ENCODE data around the gene BORCS5.

The BORCS5 gene

DNA sequence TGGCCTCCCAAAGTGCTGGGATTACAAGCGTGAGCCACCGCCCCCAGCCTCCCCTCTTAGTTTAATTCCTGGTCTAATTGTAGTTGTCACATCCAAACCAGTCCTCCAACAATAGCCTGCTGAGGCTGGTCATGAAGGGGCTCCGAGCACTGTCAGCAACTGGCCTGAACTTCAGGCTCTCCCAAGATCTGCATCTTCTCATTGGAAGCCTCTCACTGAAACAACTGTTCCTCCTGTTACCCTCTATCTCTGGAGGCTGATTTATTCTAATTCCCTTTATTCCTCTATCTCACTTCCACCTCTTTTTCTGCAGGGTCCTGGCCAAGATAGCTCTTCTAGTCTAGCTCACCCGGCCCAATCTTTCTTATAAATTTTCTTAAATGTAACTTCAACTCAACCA is 116.3 kb downstream of the BORCS5 start:
- TF ChIP-seq ZNF274 (IDR thresholded peaks at IDR 0.05; ENCODE audit: low read depth, low read length) (no peak), YY1 (IDR thresholded peaks at IDR 0.05; ENCODE audit: insufficient read depth, insufficient read length) (no peak), SUZ12 (IDR thresholded peaks at IDR 0.05; ENCODE audit: extremely low read depth, insufficient read depth, insufficient read length) (no peak)
- H3K4me1 ChIP-seq (ENCODE audit: insufficient read depth, insufficient read length), result no peaks in the 10 kb centered on the region
- peaks cover 47% of the 10 kb centered on the region for H3K36me3 ChIP-seq (ENCODE audit: insufficient read depth, insufficient read length, low read length)
- H3K4me3 ChIP-seq (ENCODE audit: insufficient read length, low read depth), result no peak overlapping the region
- no peak for DNase-seq (ENCODE audit: low read depth, low spot score)
- H3K27me3 ChIP-seq (ENCODE audit: insufficient read depth, insufficient read length), result no peaks in the 10 kb centered on the region
- H3K9ac ChIP-seq (ENCODE audit: insufficient read length, low read depth), result no peak overlapping the region
- H3K9me3 ChIP-seq (ENCODE audit: insufficient read depth, low read length), result no peaks in the 10 kb centered on the region; the same call in 1 of the 2 replicates

DNA sequence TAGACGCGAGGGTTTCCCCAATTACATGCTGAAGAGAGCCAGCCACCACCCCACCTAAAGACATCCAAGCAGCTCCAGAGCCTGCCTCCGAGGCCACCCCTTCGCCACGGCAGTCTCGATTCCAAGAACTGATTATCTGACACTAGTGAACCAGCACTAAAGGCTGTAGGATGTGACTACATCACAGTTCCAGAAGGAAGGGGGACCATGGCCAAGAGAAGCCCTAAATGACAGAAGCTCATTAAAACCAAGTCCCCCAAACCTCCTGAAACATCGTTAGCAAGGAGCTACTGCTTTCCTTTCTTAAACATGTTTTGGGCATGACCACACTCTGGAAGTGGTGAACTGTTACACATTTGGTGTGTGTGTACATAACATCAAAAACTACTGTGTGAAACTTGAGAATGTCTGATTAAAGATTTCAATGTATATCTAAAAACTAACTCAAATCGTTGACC is 117.6 kb downstream of the BORCS5 start:
- Histone ChIP-seq H3K4me3 (ENCODE audit: insufficient read length, low read depth) (no peak overlapping the region), H3K9ac (ENCODE audit: insufficient read length, low read depth) (no peak overlapping the region), H3K36me3 (ENCODE audit: insufficient read depth, insufficient read length, low read length) (peaks cover 60% of the 10 kb centered on the region), H3K4me1 (ENCODE audit: insufficient read depth, insufficient read length) (no peaks in the 10 kb centered on the region), H3K9me3 (ENCODE audit: insufficient read depth, low read length) (no peaks in the 10 kb centered on the region; the same call in 1 of the 2 replicates), H3K27me3 (ENCODE audit: insufficient read depth, insufficient read length) (no peaks in the 10 kb centered on the region)
- TF ChIP-seq ZNF274 (IDR thresholded peaks at IDR 0.05; ENCODE audit: low read depth, low read length), result no peak
- TF ChIP-seq YY1 (IDR thresholded peaks at IDR 0.05; ENCODE audit: insufficient read depth, insufficient read length), result no peak
- TF ChIP-seq SUZ12 (IDR thresholded peaks at IDR 0.05; ENCODE audit: extremely low read depth, insufficient read depth, insufficient read length), result no peak
- no peak for DNase-seq (ENCODE audit: low read depth, low spot score)

DNA sequence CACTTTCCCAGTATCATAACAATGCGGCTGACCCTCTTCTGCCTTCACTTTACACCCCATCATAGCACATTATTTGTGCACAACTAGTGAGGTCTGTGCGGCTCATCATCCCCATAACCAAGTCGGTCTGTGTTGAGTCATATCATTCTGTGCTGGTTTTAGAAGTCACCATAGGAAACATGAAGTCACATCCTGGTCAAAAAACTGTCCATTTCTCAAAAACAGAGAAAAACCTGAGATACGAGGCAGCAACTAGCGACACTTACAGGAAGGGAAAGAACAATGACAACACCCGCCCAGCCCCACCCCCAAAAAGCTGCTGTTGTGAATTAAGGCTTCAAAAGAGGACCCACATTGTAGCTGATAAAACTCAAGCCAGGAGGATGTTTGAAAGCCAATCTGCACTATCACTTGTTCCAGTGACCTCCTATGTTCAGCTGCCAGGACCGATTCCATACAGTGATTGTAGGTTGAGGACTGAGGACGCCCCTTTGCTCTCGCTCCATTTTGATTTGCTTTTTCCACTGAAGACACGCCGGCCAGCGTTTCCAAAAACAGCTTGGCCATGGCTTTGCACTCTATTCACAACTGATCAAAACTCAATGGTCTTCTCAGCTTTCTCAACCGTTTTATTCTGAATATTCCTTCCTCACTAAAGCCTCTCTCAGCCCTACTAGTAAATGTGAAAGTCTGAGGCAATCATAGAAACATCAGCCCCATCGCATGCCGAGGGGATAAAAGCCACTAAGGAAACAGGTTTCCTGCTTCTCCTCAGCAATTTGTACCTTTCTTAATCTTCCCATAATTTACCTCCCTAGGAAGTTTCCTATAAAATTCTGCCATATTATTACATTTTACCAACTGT is 118.3 kb downstream of the BORCS5 start:
- no peak for DNase-seq (ENCODE audit: low read depth, low spot score)
- H3K27me3 ChIP-seq (ENCODE audit: insufficient read depth, insufficient read length), result no peaks in the 10 kb centered on the region
- H3K4me3 ChIP-seq (ENCODE audit: insufficient read length, low read depth), result no peak overlapping the region
- no peak for TF ChIP-seq ZNF274 (IDR thresholded peaks at IDR 0.05; ENCODE audit: low read depth, low read length)
- TF ChIP-seq YY1 (IDR thresholded peaks at IDR 0.05; ENCODE audit: insufficient read depth, insufficient read length), result no peak
- no peak for TF ChIP-seq SUZ12 (IDR thresholded peaks at IDR 0.05; ENCODE audit: extremely low read depth, insufficient read depth, insufficient read length)
- H3K36me3 ChIP-seq (ENCODE audit: insufficient read depth, insufficient read length, low read length), result peaks cover 67% of the 10 kb centered on the region
- no peaks in the 10 kb centered on the region; the same call in 1 of the 2 replicates for H3K9me3 ChIP-seq (ENCODE audit: insufficient read depth, low read length)
- no peaks in the 10 kb centered on the region for H3K4me1 ChIP-seq (ENCODE audit: insufficient read depth, insufficient read length)
- H3K9ac ChIP-seq (ENCODE audit: insufficient read length, low read depth), result no peak overlapping the region

DNA sequence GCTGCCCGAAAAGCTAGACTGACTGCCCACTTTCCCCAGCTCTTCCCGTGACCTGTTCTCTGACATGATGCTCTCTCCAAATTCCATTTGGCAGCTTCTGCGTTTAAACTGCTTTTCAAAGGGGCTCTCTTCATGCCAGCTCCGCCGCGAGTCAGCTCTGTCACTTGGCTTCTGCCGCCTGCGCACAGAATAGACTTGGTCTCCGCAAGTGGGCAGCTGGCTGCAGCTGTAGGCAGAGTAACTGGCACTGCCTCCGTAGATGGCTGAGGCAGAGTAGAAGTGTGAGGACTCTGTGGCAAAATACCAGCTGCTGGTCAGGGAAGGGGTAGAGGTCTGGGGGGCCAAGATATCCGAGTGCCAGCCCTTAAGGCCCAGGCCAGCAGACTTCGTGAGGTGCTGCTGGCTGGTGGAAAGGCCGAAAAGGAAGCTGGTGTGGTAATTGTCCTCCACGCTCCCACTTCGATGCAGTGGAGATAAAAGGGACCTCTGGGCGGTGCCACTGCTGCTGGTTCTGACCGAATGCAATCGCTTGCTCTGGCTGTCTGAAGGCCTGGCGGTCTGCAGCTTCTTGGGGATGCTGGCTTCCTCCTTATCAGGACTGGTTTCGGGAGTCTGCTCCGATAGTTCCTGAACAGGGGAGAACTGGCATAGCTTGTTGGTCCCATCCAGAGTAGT is 120.1 kb downstream of the BORCS5 start:
- no peaks in the 10 kb centered on the region for H3K27me3 ChIP-seq (ENCODE audit: insufficient read depth, insufficient read length)
- no peak for TF ChIP-seq ZNF274 (IDR thresholded peaks at IDR 0.05; ENCODE audit: low read depth, low read length)
- no peak for TF ChIP-seq SUZ12 (IDR thresholded peaks at IDR 0.05; ENCODE audit: extremely low read depth, insufficient read depth, insufficient read length)
- no peak for TF ChIP-seq YY1 (IDR thresholded peaks at IDR 0.05; ENCODE audit: insufficient read depth, insufficient read length)
- H3K9me3 ChIP-seq (ENCODE audit: insufficient read depth, low read length), result no peaks in the 10 kb centered on the region; the same call in 1 of the 2 replicates
- peaks cover 81% of the 10 kb centered on the region for H3K36me3 ChIP-seq (ENCODE audit: insufficient read depth, insufficient read length, low read length)
- H3K9ac ChIP-seq (ENCODE audit: insufficient read length, low read depth), result no peak overlapping the region
- no peaks in the 10 kb centered on the region for H3K4me1 ChIP-seq (ENCODE audit: insufficient read depth, insufficient read length)
- no peak overlapping the region for H3K4me3 ChIP-seq (ENCODE audit: insufficient read length, low read depth)
- no peak for DNase-seq (ENCODE audit: low read depth, low spot score)

DNA sequence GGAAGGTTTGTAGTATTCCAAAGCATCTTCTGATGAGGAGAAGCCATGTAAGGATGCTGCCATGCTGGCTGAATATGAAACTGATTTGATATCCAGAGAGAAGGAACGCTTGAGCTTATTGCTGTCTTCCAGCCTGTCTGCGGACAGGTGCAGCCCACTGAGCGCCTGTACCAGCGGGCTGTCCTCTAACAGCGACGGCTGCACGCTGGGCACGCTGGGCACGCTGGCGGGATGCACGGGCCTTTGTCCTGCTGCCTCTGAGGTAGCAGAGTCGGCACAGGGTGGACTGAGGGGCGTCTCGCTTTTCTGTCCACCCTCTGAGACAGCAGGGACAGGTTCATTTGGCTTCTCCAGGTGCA is 120.6 kb downstream of the BORCS5 start:
- Histone ChIP-seq H3K9ac (ENCODE audit: insufficient read length, low read depth) (no peak overlapping the region), H3K27me3 (ENCODE audit: insufficient read depth, insufficient read length) (no peaks in the 10 kb centered on the region), H3K9me3 (ENCODE audit: insufficient read depth, low read length) (no peaks in the 10 kb centered on the region), H3K4me1 (ENCODE audit: insufficient read depth, insufficient read length) (no peaks in the 10 kb centered on the region), H3K4me3 (ENCODE audit: insufficient read length, low read depth) (no peak overlapping the region), H3K36me3 (ENCODE audit: insufficient read depth, insufficient read length, low read length) (peaks cover 86% of the 10 kb centered on the region)
- TF ChIP-seq YY1 (IDR thresholded peaks at IDR 0.05; ENCODE audit: insufficient read depth, insufficient read length) (no peak), ZNF274 (IDR thresholded peaks at IDR 0.05; ENCODE audit: low read depth, low read length) (no peak), SUZ12 (IDR thresholded peaks at IDR 0.05; ENCODE audit: extremely low read depth, insufficient read depth, insufficient read length) (no peak)
- no peak for DNase-seq (ENCODE audit: low read depth, low spot score)

DNA sequence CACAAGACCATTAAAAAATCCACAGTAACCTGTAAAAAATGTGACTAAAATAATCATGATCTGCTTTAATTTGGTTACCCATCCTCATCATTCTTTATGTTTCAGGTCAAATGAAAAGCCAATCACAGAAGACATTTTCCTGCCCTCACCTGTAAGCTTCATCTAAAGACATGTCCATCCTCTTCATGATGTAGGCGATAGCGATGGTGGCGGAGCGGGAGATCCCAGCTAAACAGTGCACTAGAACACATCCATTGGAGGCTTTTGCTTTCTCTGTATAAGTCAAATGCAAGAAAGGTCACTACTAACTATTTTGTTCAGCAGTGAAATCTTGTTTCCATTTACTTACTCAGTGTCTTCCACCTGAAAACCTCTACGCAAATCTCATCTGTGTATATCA is 123.2 kb downstream of the BORCS5 start:
- H3K4me1 ChIP-seq (ENCODE audit: insufficient read depth, insufficient read length), result no peaks in the 10 kb centered on the region
- H3K9me3 ChIP-seq (ENCODE audit: insufficient read depth, low read length), result no peaks in the 10 kb centered on the region
- TF ChIP-seq SUZ12 (IDR thresholded peaks at IDR 0.05; ENCODE audit: extremely low read depth, insufficient read depth, insufficient read length) (no peak), ZNF274 (IDR thresholded peaks at IDR 0.05; ENCODE audit: low read depth, low read length) (no peak), YY1 (IDR thresholded peaks at IDR 0.05; ENCODE audit: insufficient read depth, insufficient read length) (no peak)
- H3K4me3 ChIP-seq (ENCODE audit: insufficient read length, low read depth), result no peak overlapping the region
- H3K9ac ChIP-seq (ENCODE audit: insufficient read length, low read depth), result no peak overlapping the region
- H3K36me3 ChIP-seq (ENCODE audit: insufficient read depth, insufficient read length, low read length), result peaks cover 80% of the 10 kb centered on the region
- H3K27me3 ChIP-seq (ENCODE audit: insufficient read depth, insufficient read length), result no peaks in the 10 kb centered on the region
- DNase-seq (ENCODE audit: low read depth, low spot score), result no peak

DNA sequence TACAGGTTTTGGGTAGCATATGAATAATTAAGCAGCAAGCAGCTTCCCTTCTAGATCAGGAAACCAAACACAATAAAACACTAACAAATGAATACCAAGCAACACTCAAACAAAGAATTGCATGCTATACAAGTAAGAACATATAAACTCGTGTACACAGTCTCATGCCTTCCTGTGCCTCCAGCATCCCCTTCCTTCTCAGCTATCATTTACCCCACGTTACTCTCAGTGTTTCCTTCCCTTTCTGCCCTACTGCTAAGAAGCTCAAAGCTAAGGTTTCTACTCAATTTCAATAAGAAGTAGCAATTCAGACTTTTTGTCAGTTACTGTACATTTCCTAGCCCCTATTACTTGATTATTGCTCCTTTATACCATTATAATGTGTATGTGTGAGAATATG is 124.8 kb downstream of the BORCS5 start:
- no peak for DNase-seq (ENCODE audit: low read depth, low spot score)
- Histone ChIP-seq H3K27me3 (ENCODE audit: insufficient read depth, insufficient read length) (no peaks in the 10 kb centered on the region), H3K4me1 (ENCODE audit: insufficient read depth, insufficient read length) (no peaks in the 10 kb centered on the region), H3K36me3 (ENCODE audit: insufficient read depth, insufficient read length, low read length) (peaks cover 71% of the 10 kb centered on the region), H3K4me3 (ENCODE audit: insufficient read length, low read depth) (no peak overlapping the region), H3K9ac (ENCODE audit: insufficient read length, low read depth) (no peak overlapping the region), H3K9me3 (ENCODE audit: insufficient read depth, low read length) (no peaks in the 10 kb centered on the region)
- no peak for TF ChIP-seq YY1 (IDR thresholded peaks at IDR 0.05; ENCODE audit: insufficient read depth, insufficient read length)
- TF ChIP-seq SUZ12 (IDR thresholded peaks at IDR 0.05; ENCODE audit: extremely low read depth, insufficient read depth, insufficient read length), result no peak
- no peak for TF ChIP-seq ZNF274 (IDR thresholded peaks at IDR 0.05; ENCODE audit: low read depth, low read length)

Measured in NT2/D1 (cell line).